ENCODE data around the gene MTX2.

The MTX2 gene

DNA sequence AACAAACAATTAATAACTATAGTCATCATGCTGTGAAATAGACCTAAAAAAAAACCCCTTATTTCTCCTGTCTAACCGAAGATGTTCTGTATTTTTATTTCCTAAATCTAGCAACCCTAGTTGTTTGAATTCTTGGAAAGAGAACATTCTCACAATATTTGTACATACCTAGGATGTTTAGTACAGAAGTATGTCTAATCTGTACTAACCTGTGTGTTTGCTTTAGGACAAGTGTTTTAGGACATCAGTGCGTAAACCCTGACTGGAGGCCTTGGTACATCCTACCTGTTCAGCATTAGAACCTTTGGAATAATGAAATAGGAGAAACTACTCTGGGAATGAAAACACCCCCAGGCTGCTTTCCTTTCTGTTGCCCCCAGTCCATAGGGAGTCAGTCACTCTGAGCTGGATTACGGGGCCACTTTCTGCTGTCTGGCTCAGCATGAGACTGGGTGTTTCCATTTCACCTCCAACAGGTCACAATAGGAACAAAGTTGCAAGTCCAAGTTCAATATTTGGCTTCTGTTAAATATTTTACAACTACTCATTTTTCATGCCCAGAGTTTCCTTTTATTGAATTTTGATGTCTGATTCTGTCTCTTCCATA lies 114.7 kb downstream of the MTX2 start:
- peaks cover 43% of the 10 kb centered on the region for H3K27me3 Mint-ChIP-seq
- no peak for ATAC-seq
- no peak overlapping the region for H3K4me3 Mint-ChIP-seq
- no peak overlapping the region for H3K27ac Mint-ChIP-seq
- DNase-seq, result no peak
- H3K9me3 Mint-ChIP-seq, result peaks cover 14 to 16% of the 10 kb centered on the region in 2 donors
- H3K4me1 Mint-ChIP-seq, result no peaks in the 10 kb centered on the region

DNA sequence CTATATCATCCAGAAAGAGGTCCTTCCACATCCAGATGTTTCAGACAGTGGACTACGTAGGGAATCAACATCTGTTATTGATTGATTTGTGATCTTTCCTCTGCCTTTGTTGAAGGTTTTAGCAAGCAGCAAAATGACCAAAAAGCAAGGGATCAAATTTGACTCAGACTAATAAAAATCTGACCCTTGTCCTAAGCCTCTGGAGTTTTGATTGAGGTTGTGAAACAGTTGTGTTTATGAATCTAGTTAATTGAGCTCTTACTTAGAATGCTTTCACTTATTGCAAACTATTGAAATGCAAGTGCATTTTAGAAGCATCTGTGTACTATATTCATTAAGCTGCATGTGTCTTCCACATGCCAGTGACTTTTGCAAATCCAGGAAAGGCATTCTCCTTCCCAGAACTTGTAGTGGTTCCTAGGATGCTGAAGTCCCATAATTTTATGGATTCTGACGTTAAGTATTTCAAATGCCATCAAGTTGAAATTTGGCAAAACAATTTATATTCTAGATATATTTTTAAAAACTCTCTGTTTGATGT lies 116.0 kb downstream of the MTX2 start:
- no peak for ATAC-seq
- no peaks in the 10 kb centered on the region for H3K4me1 Mint-ChIP-seq
- no peak overlapping the region for H3K27ac Mint-ChIP-seq
- peaks cover 44% of the 10 kb centered on the region for H3K27me3 Mint-ChIP-seq
- H3K9me3 Mint-ChIP-seq, result peaks cover 2 to 3% of the 10 kb centered on the region in 2 donors
- DNase-seq, result no peak
- no peak overlapping the region for H3K4me3 Mint-ChIP-seq

DNA sequence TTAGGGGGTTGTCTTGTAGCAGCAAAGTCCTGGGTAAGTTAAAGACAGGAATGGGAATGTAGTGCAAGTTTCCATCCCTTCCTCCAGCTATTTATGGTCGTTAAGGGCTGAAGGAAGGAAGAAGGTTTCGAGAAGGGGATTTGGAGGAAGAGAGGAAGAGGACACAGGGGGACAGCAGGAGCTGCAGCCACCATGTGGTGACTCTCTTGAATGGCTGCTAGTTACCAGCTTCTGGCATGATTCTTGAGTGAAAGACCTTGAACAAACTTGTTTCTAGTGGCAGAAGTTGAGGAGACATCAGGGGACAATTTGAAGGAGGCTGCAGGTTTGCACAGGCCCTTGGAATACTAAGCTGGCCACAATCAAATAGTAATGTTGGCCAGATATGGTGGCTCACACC lies 116.6 kb downstream of the MTX2 start:
- Mint-ChIP-seq H3K4me3 (no peak overlapping the region), H3K4me1 (no peaks in the 10 kb centered on the region), H3K27ac (no peak overlapping the region), H3K9me3 (no peaks in the 10 kb centered on the region), H3K27me3 (peaks cover 48% of the 10 kb centered on the region)
- DNase-seq, result no peak
- no peak for ATAC-seq
